A549 (cell line): ENCODE measurements around the gene UBASH3B.
A peak's percentile ranks its signal among the peaks of the same experiment; 100 is the strongest.

ENCODE experiments used
- CEBPB ChIP-seq, 2 experiments: fragments of >200 bp in 1 of 2; sonication (Bioruptor Twin) in 1 of 2; formaldehyde crosslinking in 1 of 2; IDR thresholded peaks; 2 replicates each; pipeline ENCODE4 v1.6.1; 2012 to 2016
- KDM5A ChIP-seq: fragments of 200-600 bp; sonication (generic); IDR thresholded peaks from 2 replicates; pipeline ENCODE4 v1.6.1; 2016; ENCODE audit warnings: antibody characterized with exemption, mild to moderate bottlenecking
- RFX5 ChIP-seq: fragments of 450-650 bp; IDR thresholded peaks from 2 replicates; pipeline ENCODE4 v1.7.1; 2014; ENCODE audit warnings: antibody characterized with exemption, mild to moderate bottlenecking, moderate library complexity
- TF ChIP-seq, protein P1 (sequence below): fragments of >200 bp; sonication (Bioruptor Twin); formaldehyde crosslinking; IDR thresholded peaks from 3 replicates; pipeline ENCODE4 v1.5.1; 2016

- TF ChIP-seq, protein P1, sequence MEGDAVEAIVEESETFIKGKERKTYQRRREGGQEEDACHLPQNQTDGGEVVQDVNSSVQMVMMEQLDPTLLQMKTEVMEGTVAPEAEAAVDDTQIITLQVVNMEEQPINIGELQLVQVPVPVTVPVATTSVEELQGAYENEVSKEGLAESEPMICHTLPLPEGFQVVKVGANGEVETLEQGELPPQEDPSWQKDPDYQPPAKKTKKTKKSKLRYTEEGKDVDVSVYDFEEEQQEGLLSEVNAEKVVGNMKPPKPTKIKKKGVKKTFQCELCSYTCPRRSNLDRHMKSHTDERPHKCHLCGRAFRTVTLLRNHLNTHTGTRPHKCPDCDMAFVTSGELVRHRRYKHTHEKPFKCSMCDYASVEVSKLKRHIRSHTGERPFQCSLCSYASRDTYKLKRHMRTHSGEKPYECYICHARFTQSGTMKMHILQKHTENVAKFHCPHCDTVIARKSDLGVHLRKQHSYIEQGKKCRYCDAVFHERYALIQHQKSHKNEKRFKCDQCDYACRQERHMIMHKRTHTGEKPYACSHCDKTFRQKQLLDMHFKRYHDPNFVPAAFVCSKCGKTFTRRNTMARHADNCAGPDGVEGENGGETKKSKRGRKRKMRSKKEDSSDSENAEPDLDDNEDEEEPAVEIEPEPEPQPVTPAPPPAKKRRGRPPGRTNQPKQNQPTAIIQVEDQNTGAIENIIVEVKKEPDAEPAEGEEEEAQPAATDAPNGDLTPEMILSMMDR, result peak; percentile 77
- no peak for TF ChIP-seq KDM5A
- TF ChIP-seq RFX5, result no peak
- TF ChIP-seq CEBPB (IDR thresholded peaks at IDR 0.05), result no peak
These were observed 126.1 kb downstream of the UBASH3B start for GRCh38 chr11:122781378-122782195.
